ENCODE measurements around the gene IGFL2.

- TF ChIP-seq CTCF (conservative IDR thresholded peaks at IDR 0.05) (no peak), EZH2 (IDR thresholded peaks at IDR 0.05; ENCODE audit: low read depth) (no peak)
Measured at GRCh38 chr19:46111376-46111775, 36.7 kb upstream of the IGFL2 start.
